A673 (cell line): Measurements from ENCODE around the gene NAT16. TPM values are rescaled to one million over a fixed set of nuclear protein-coding genes. Genes with fewer than 3 reads are reported as not detected.

ENCODE experiments used
- BruUV-seq: library from RNA; stranded (reverse); fragments of 400-500 nt; replicated peaks from 2 replicates; lab custom pipeline; 2021; lab: Mats Ljungman, UMichigan
- CTCF ChIA-PET: fragments of 300-600 bp; sonication (Branson Sonifier 250); formaldehyde crosslinking; loops from one replicate; lab custom pipeline; 2022; ENCODE audit warnings: antibody characterized with exemption; lab: Charles Lee
- POLR2A ChIA-PET: fragments of 300-600 bp; sonication (Branson Sonifier 250); formaldehyde crosslinking; loops from one replicate; lab custom pipeline; 2022; ENCODE audit warnings: antibody characterized with exemption; ENCODE audit not compliant: low non-redundant PET; lab: Charles Lee
- DNase-seq: peaks from one replicate; pipeline ENCODE4 v3.0.0-alpha.2; 2015; ENCODE audit warnings: low spot score
- H3K27ac ChIP-seq: fragments of 200-600 bp; sonication (generic); 2 replicates; pipeline ENCODE4 v1.5.1; 2016; ENCODE audit warnings: mixed run types, low read depth, mild to moderate bottlenecking, mixed read lengths, antibody characterized with exemption, low read length; ENCODE audit not compliant: poor library complexity, severe bottlenecking
- H3K27me3 ChIP-seq: fragments of 200-600 bp; sonication (generic); replicated peaks from 2 replicates; pipeline ENCODE4 v1.6.1; 2017; ENCODE audit warnings: mixed run types, low read depth, mild to moderate bottlenecking, mixed read lengths, antibody characterized with exemption, low read length; ENCODE audit not compliant: insufficient read depth, poor library complexity
- H3K36me3 ChIP-seq: fragments of 200-600 bp; sonication (generic); 2 replicates; pipeline ENCODE4 v1.6.1; 2016; ENCODE audit warnings: mixed run types, mild to moderate bottlenecking, mixed read lengths, antibody characterized with exemption, low read length; ENCODE audit not compliant: insufficient read depth, poor library complexity, severe bottlenecking
- H3K4me1 ChIP-seq: fragments of 200-600 bp; sonication (generic); 2 replicates; pipeline ENCODE4 v1.6.1; 2017; ENCODE audit warnings: mixed run types, mild to moderate bottlenecking, mixed read lengths, antibody characterized with exemption, low read length; ENCODE audit not compliant: insufficient read depth, poor library complexity, severe bottlenecking
- H3K4me3 ChIP-seq: fragments of 200-600 bp; sonication (generic); 2 replicates; pipeline ENCODE4 v1.5.1; 2016; ENCODE audit warnings: low read depth, mixed run types, mild to moderate bottlenecking, mixed read lengths, low read length; ENCODE audit not compliant: poor library complexity, severe bottlenecking
- H3K9me3 ChIP-seq: fragments of 200-600 bp; sonication (generic); 2 replicates; pipeline ENCODE4 v1.6.1; 2016; ENCODE audit warnings: mixed run types, low read depth, mild to moderate bottlenecking, mixed read lengths, antibody characterized with exemption, low read length; ENCODE audit not compliant: poor library complexity, severe bottlenecking
- EZH2 ChIP-seq: fragments of 200-600 bp; sonication (generic); IDR thresholded peaks from 2 replicates; pipeline ENCODE4 v1.6.1; 2017; ENCODE audit warnings: borderline replicate concordance, low read depth, mild to moderate bottlenecking, mixed read lengths, antibody characterized with exemption, low read length; ENCODE audit not compliant: poor library complexity, severe bottlenecking
- intact Hi-C: fragments of 100-400 bp; cut with micrococcal nuclease; formaldehyde crosslinking; loops from one replicate; pipeline ENCODE4 v1.10.0; 2022; ENCODE audit not compliant: unreplicated experiment
- total RNA-seq: library from RNA; stranded (reverse); gene quantifications from 2 replicates; pipeline ENCODE4 v1.2.3, GENCODE V29; 2021
- TF ChIP-seq, protein P1 (sequence below): fragments of 300-800, 200-600 bp; sonication (generic); conservative IDR thresholded peaks from 2 replicates; pipeline ENCODE4 v1.5.1; 2017; ENCODE audit warnings: low read depth, mild to moderate bottlenecking, antibody characterized with exemption, low read length, moderate library complexity, mixed read lengths

NAT16 gene
- total RNA-seq, 1 experiment from 2014 or later = not detected

DNA sequence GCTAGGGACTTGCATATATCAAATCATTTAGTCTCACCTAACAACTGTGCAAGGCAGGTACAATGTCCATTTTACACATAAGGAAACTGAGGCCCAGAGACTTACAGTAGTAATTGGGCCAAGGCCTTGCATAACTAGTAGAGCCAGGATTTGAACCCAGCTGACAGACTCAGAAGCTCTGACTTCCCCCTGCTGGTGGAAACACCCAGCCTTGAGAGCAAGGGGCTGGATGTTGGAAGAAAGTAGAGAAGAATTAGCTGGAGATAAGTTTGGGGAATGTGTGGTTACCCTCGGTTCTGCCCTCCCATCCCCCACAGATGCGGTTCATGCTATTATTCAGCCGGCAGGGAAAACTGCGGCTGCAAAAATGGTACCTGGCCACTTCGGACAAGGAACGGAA is 23.8 kb downstream of the NAT16 start:
- POLR2A ChIA-PET = interaction anchor here (0.6 kb wide), 1 partner anchor 68 kb away, joined by 7 read pairs; no protein-coding TSS in a partner anchor
- Histone ChIP-seq H3K36me3 (peaks cover 4% of the 10 kb centered on the region), H3K27me3 (no peaks in the 10 kb centered on the region), H3K4me1 (peaks cover 17% of the 10 kb centered on the region), H3K4me3 (no peak overlapping the region), H3K9me3 (no peaks in the 10 kb centered on the region), H3K27ac (no peak overlapping the region)
- TF ChIP-seq, protein P1, sequence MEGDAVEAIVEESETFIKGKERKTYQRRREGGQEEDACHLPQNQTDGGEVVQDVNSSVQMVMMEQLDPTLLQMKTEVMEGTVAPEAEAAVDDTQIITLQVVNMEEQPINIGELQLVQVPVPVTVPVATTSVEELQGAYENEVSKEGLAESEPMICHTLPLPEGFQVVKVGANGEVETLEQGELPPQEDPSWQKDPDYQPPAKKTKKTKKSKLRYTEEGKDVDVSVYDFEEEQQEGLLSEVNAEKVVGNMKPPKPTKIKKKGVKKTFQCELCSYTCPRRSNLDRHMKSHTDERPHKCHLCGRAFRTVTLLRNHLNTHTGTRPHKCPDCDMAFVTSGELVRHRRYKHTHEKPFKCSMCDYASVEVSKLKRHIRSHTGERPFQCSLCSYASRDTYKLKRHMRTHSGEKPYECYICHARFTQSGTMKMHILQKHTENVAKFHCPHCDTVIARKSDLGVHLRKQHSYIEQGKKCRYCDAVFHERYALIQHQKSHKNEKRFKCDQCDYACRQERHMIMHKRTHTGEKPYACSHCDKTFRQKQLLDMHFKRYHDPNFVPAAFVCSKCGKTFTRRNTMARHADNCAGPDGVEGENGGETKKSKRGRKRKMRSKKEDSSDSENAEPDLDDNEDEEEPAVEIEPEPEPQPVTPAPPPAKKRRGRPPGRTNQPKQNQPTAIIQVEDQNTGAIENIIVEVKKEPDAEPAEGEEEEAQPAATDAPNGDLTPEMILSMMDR = peak; percentile 34; the same call in 1 of the 2 replicates
- TF ChIP-seq EZH2 = no peak
- no TSS peak for BruUV-seq
- intact Hi-C loops = no loop called here
- CTCF ChIA-PET = interaction anchor here (0.6 to 1.3 kb wide), 3 partner anchors 10 to 30 kb away, joined by 3 to 5 read pairs (median 3); partner anchors contain the start of gene VGF
- DNase-seq = no peak

DNA sequence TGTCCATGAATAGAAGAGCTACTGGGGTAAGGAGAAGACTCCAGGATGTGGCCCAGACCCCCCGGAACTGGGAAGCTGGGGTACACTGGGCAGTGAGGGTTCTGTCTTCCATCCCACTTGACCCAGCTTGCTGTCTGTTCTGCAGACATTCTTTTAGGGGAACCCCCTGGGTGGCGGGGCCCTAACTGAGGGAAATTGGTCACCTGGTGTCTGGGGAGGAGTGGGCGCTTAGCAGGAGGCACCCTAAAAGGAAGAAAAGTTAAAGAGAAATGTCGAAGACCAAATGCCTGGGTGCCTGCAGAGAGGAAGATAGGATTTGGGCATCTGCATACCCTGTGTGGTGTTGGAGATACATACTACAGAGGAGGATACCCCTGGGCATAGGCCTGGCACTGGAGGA is 24.8 kb downstream of the NAT16 start:
- peak overlapping the region; percentile 79 for H3K4me3 ChIP-seq
- no TSS peak for BruUV-seq
- peaks cover 17% of the 10 kb centered on the region for H3K4me1 ChIP-seq
- CTCF ChIA-PET = interaction anchor here (0.6 kb wide), 1 partner anchor 1026 kb away, joined by 3 read pairs; no protein-coding TSS in a partner anchor
- H3K36me3 ChIP-seq = peaks cover 4% of the 10 kb centered on the region
- DNase-seq = no peak
- intact Hi-C loops = no loop called here
- H3K27me3 ChIP-seq = no peaks in the 10 kb centered on the region
- POLR2A ChIA-PET = no interaction called here
- peak overlapping the region; percentile 81 for H3K27ac ChIP-seq
- H3K9me3 ChIP-seq = no peaks in the 10 kb centered on the region
- no peak for TF ChIP-seq EZH2
- TF ChIP-seq, protein P1 = no peak

DNA sequence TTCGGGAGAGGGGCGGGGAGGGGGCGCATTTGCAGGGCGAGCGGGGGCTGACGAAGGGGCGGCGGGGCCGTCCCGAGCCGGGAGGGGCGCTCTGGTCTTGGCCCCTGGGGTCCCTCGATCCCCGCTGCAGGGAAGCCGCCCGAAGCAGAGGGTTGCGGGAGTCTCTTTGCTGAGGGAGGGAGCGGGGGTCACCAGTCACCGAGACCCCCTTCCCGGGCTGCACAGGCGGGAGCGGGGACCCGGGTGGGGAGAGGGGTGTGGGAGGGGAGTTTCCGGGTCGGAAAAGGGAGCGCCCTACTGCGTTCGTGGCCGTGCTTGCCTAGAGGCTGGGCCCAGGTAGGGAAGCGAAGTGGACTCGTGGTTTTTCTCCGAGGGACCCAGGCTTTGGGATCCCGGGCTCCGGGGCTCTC is 25.4 kb downstream of the NAT16 start:
- POLR2A ChIA-PET = interaction anchor here (0.7 kb wide), 1 partner anchor 1918 kb away, joined by 4 read pairs; no protein-coding TSS in a partner anchor
- H3K9me3 ChIP-seq = no peaks in the 10 kb centered on the region
- H3K4me1 ChIP-seq = peaks cover 14% of the 10 kb centered on the region
- DNase-seq = no peak
- TF ChIP-seq, protein P1 = no peak
- H3K27ac ChIP-seq = peak overlapping the region; percentile 81
- BruUV-seq = no TSS peak
- CTCF ChIA-PET = no interaction called here
- peaks cover 4% of the 10 kb centered on the region for H3K36me3 ChIP-seq
- H3K4me3 ChIP-seq = peak overlapping the region; percentile 79
- intact Hi-C loops = no loop called here
- no peaks in the 10 kb centered on the region for H3K27me3 ChIP-seq
